Thymus (tissue), 11 donors: ENCODE data around the gene RCOR1. TPM values are rescaled to one million over a fixed set of nuclear protein-coding genes. Genes with fewer than 3 reads are reported as not detected.
"Not testable (repeated sequence)": the region's sequence is repeated elsewhere in the genome, so short reads cannot be mapped to it uniquely, and the experiment has no call there.

Source experiments
- DNase-seq, 9 donors: peaks; one replicate each; pipeline ENCODE4 v3.0.0-alpha.2; 2013; ENCODE audit warnings: low spot score in 9 of 9, low read depth in 6 of 9, missing footprints in 1 of 9
- H3K27ac ChIP-seq, 2 donors: one replicate each; pipeline ENCODE4 v1.5.1; 2013; ENCODE audit warnings: control low read depth in 1 of 2, low read depth in 1 of 2, low read length in 1 of 2, mild to moderate bottlenecking in 1 of 2, moderate library complexity in 1 of 2
- H3K27me3 ChIP-seq, 2 donors: one replicate each; pipeline ENCODE4 v1.5.1; 2013; ENCODE audit warnings: low read length in 1 of 2; ENCODE audit not compliant: control insufficient read depth in 2 of 2, insufficient read depth in 1 of 2
- H3K36me3 ChIP-seq, 2 donors: one replicate each; pipeline ENCODE4 v1.5.1; 2013; ENCODE audit warnings: low read length in 1 of 2, mild to moderate bottlenecking in 1 of 2, moderate library complexity in 1 of 2; ENCODE audit not compliant: control insufficient read depth in 2 of 2, insufficient read depth in 2 of 2
- H3K4me1 ChIP-seq, 2 donors: one replicate each; pipeline ENCODE4 v1.5.1; 2013; ENCODE audit warnings: low read length in 2 of 2; ENCODE audit not compliant: control insufficient read depth in 2 of 2, insufficient read depth in 2 of 2
- H3K4me3 ChIP-seq, 2 donors: one replicate each; pipeline ENCODE4 v1.5.1; 2013; ENCODE audit warnings: low read length in 2 of 2, control low read depth in 1 of 2, mild to moderate bottlenecking in 1 of 2
- H3K9me3 ChIP-seq, 2 donors: one replicate each; pipeline ENCODE4 v1.5.1; 2013; ENCODE audit warnings: low read length in 1 of 2, mild to moderate bottlenecking in 1 of 2; ENCODE audit not compliant: control insufficient read depth in 2 of 2, insufficient read depth in 1 of 2
- WGBS: extraction: QIAGEN DNeasy Blood & Tissue Kit; methylation state at CpG from one replicate; pipeline ENCODE4 v1.1.7; 2013; 5-methylcytosine and 5-hydroxymethylcytosine counted together
- polyA plus RNA-seq: library from polyadenylated mRNA; stranded (reverse); fragments of 200-250 nt; gene quantifications from one replicate; pipeline ENCODE4 v1.2.3, GENCODE V29; 2013
- total RNA-seq: library from RNA; stranded (reverse); fragments of 120-200 nt; gene quantifications from one replicate; pipeline ENCODE4 v1.2.4, GENCODE V29; 2013
- donor health status: healthy.

RCOR1 gene
- total and polyA plus RNA-seq, 2 donors, result 9.2 to 9.7 TPM

GRCh38 chr14:102565959-102566358 is 26.5 kb upstream of the RCOR1 start:
- Histone ChIP-seq H3K4me3 (no peak overlapping the region), H3K4me1 (peaks cover 9 to 17% of the 10 kb centered on the region in 2 donors), H3K9me3 (peaks cover 0 to 6% of the 10 kb centered on the region in 2 donors), H3K27me3 (no peaks in the 10 kb centered on the region), H3K27ac (no peak overlapping the region), H3K36me3 (no peaks in the 10 kb centered on the region)
- no peak for DNase-seq
- 98% methylated on average over 7 of the region's 7 CpGs for WGBS

- Histone ChIP-seq H3K4me3 (no peak overlapping the region), H3K27ac (peak overlapping the region; percentile 85 to 86), H3K9me3 (peaks cover 0 to 4% of the 10 kb centered on the region in 2 donors), H3K36me3 (no peaks in the 10 kb centered on the region), H3K4me1 (peaks cover 8 to 12% of the 10 kb centered on the region in 2 donors), H3K27me3 (no peaks in the 10 kb centered on the region)
- DNase-seq, result peak in 6 of 9 donors; percentile 62 to 90 (median 68)
- 47% methylated on average over 7 of the region's 7 CpGs for WGBS
These were observed 24.3 kb upstream of the RCOR1 start for GRCh38 chr14:102568115-102568614.

- Histone ChIP-seq H3K9me3 (no peaks in the 10 kb centered on the region), H3K27ac (no peak overlapping the region), H3K36me3 (no peaks in the 10 kb centered on the region), H3K27me3 (no peaks in the 10 kb centered on the region), H3K4me1 (peaks cover 16 to 33% of the 10 kb centered on the region in 2 donors), H3K4me3 (no peak overlapping the region)
- no peak for DNase-seq
- whole genome bisulfite sequencing, result 97% methylated on average over 9 of the region's 9 CpGs
These were observed 22.0 kb upstream of the RCOR1 start for GRCh38 chr14:102570334-102570995.

GRCh38 chr14:102571043-102571442 is 21.4 kb upstream of the RCOR1 start:
- Histone ChIP-seq H3K9me3 (no peaks in the 10 kb centered on the region), H3K27me3 (no peaks in the 10 kb centered on the region), H3K4me3 (no peak overlapping the region), H3K27ac (no peak overlapping the region), H3K4me1 (peaks cover 16 to 34% of the 10 kb centered on the region in 2 donors), H3K36me3 (no peaks in the 10 kb centered on the region)
- 100% methylated on average over 2 of the region's 2 CpGs for WGBS
- DNase-seq, result no peak

- WGBS, result 98% methylated on average over 10 of the region's 10 CpGs
- H3K4me1 ChIP-seq, result peaks cover 16 to 34% of the 10 kb centered on the region in 2 donors
- H3K27me3 ChIP-seq, result no peaks in the 10 kb centered on the region
These were observed 20.9 kb upstream of the RCOR1 start for GRCh38 chr14:102571478-102572042.

GRCh38 chr14:102573161-102573560 is 19.3 kb upstream of the RCOR1 start:
- H3K27me3 ChIP-seq, H3K36me3 ChIP-seq, H3K4me3 ChIP-seq, H3K27ac ChIP-seq, DNase-seq, H3K9me3 ChIP-seq: not testable (repeated sequence)
- 84% methylated on average over 8 of the region's 8 CpGs for WGBS
- H3K4me1 ChIP-seq, result peaks cover 12 to 36% of the 10 kb centered on the region in 2 donors

More at GRCh38 chr14:102571478-102572042, 20.9 kb upstream of the RCOR1 start:
- H3K4me3 ChIP-seq, result no peak overlapping the region
- H3K27ac ChIP-seq, result no peak overlapping the region
- no peaks in the 10 kb centered on the region for H3K9me3 ChIP-seq
- DNase-seq, result no peak
- no peaks in the 10 kb centered on the region for H3K36me3 ChIP-seq

- DNase-seq, result peak in 1 of 9 donors; percentile 28
- peaks cover 8 to 32% of the 10 kb centered on the region in 2 donors for H3K4me1 ChIP-seq
- no peak overlapping the region for H3K4me3 ChIP-seq
- no peaks in the 10 kb centered on the region for H3K27me3 ChIP-seq
- WGBS, result 18% methylated on average over 8 of the region's 8 CpGs
- H3K27ac ChIP-seq, result no peak overlapping the region
- no peaks in the 10 kb centered on the region for H3K9me3 ChIP-seq
- no peaks in the 10 kb centered on the region for H3K36me3 ChIP-seq
These were observed 18.8 kb upstream of the RCOR1 start for GRCh38 chr14:102573591-102574046.

GRCh38 chr14:102574281-102575159 is 17.9 kb upstream of the RCOR1 start:
- H3K9me3 ChIP-seq, result no peaks in the 10 kb centered on the region
- peak in 1 of 9 donors; percentile 59 for DNase-seq
- 91% methylated on average over 20 of the region's 20 CpGs for WGBS

More at GRCh38 chr14:102574281-102575159, 17.9 kb upstream of the RCOR1 start:
- Histone ChIP-seq H3K4me1 (peaks cover 8 to 30% of the 10 kb centered on the region in 2 donors), H3K27me3 (no peaks in the 10 kb centered on the region), H3K27ac (no peak overlapping the region), H3K4me3 (no peak overlapping the region), H3K36me3 (no peaks in the 10 kb centered on the region)
